Erythroblast (primary cell): Measurements from ENCODE around the gene CHRNB2.

Source experiments
- GATA1 ChIP-seq: IDR thresholded peaks from 2 replicates; pipeline ENCODE4 v1.6.1; 2011; ENCODE audit warnings: low read depth, mild to moderate bottlenecking, control low read depth, low read length, moderate library complexity
- POLR2A ChIP-seq: IDR thresholded peaks from 2 replicates; pipeline ENCODE4 v1.6.1; 2011; ENCODE audit warnings: mild to moderate bottlenecking, low read length

- no peak for TF ChIP-seq POLR2A
- no peak for TF ChIP-seq GATA1
Observed at GRCh38 chr1:154624746-154625643, 57.4 kb downstream of the CHRNB2 start.
